Type B pancreatic cell (in vitro differentiated cells): ENCODE results near the gene NEURL1B. TPM values are rescaled to one million over a fixed set of nuclear protein-coding genes. Genes with fewer than 3 reads are reported as not detected.

Experiments used
- DNase-seq: peaks from one replicate; pipeline ENCODE4 v3.0.0; 2021; ENCODE audit warnings: mixed read lengths; ENCODE audit not compliant: unreplicated experiment; ENCODE audit errors: extremely low spot score
- H3K27ac Mint-ChIP-seq: 2 replicates; pipeline ENCODE4 v1.8.0; 2021; ENCODE audit warnings: mild to moderate bottlenecking, mixed read lengths
- H3K27me3 Mint-ChIP-seq: 2 replicates; pipeline ENCODE4 v1.8.0; 2021; ENCODE audit warnings: mixed read lengths
- H3K36me3 Mint-ChIP-seq: 2 replicates; pipeline ENCODE4 v1.8.0; 2021; ENCODE audit warnings: mixed read lengths
- H3K4me1 Mint-ChIP-seq: one replicate; pipeline ENCODE4 v1.8.0; 2021; ENCODE audit warnings: mixed read lengths; ENCODE audit not compliant: unreplicated experiment
- H3K4me3 Mint-ChIP-seq: 2 replicates; pipeline ENCODE4 v1.8.0; 2021; ENCODE audit warnings: mild to moderate bottlenecking, mixed read lengths
- H3K9me3 Mint-ChIP-seq: 2 replicates; pipeline ENCODE4 v1.8.0; 2021; ENCODE audit warnings: mixed read lengths
- CTCF ChIP-seq: fragments of 200-600 bp; sonication (generic); conservative IDR thresholded peaks from 2 replicates; pipeline ENCODE4 v1.5.0; 2021; ENCODE audit warnings: antibody characterized with exemption, mild to moderate bottlenecking
- total RNA-seq: library from RNA; stranded (reverse); gene quantifications from 2 replicates; pipeline ENCODE4 v1.2.1, GENCODE V29; 2021; ENCODE audit warnings: low replicate concordance

Gene NEURL1B
- total RNA-seq, 1 donor from 2014 or later = 7.6 TPM

GRCh38 chr5:172692981-172693380, 51.9 kb downstream of the NEURL1B start:
- no peak for TF ChIP-seq CTCF
- peaks cover 28% of the 10 kb centered on the region for H3K4me1 Mint-ChIP-seq
- H3K4me3 Mint-ChIP-seq = no peak overlapping the region
- H3K36me3 Mint-ChIP-seq = no peaks in the 10 kb centered on the region
- DNase-seq = no peak
- H3K27ac Mint-ChIP-seq = no peak overlapping the region
- peaks cover 5% of the 10 kb centered on the region for H3K27me3 Mint-ChIP-seq
- H3K9me3 Mint-ChIP-seq = no peaks in the 10 kb centered on the region

- Mint-ChIP-seq H3K27ac (peak overlapping the region; percentile 63), H3K9me3 (no peaks in the 10 kb centered on the region), H3K27me3 (peaks cover 5% of the 10 kb centered on the region), H3K4me3 (no peak overlapping the region), H3K36me3 (no peaks in the 10 kb centered on the region), H3K4me1 (peaks cover 20% of the 10 kb centered on the region)
- TF ChIP-seq CTCF = no peak
- no peak for DNase-seq
Measured at GRCh38 chr5:172694061-172694460, 53.0 kb downstream of the NEURL1B start.

GRCh38 chr5:172694541-172694940, 53.5 kb downstream of the NEURL1B start:
- H3K9me3 Mint-ChIP-seq = no peaks in the 10 kb centered on the region
- no peak for DNase-seq
- H3K27ac Mint-ChIP-seq = no peak overlapping the region
- peaks cover 8% of the 10 kb centered on the region for H3K27me3 Mint-ChIP-seq
- no peak overlapping the region for H3K4me3 Mint-ChIP-seq
- H3K4me1 Mint-ChIP-seq = peaks cover 19% of the 10 kb centered on the region
- H3K36me3 Mint-ChIP-seq = no peaks in the 10 kb centered on the region
- TF ChIP-seq CTCF = no peak

GRCh38 chr5:172695232-172696054, 54.4 kb downstream of the NEURL1B start:
- no peaks in the 10 kb centered on the region for H3K36me3 Mint-ChIP-seq
- no peaks in the 10 kb centered on the region for H3K9me3 Mint-ChIP-seq
- no peak for TF ChIP-seq CTCF
- H3K4me3 Mint-ChIP-seq = no peak overlapping the region
- H3K27ac Mint-ChIP-seq = no peak overlapping the region
- DNase-seq = no peak
- H3K27me3 Mint-ChIP-seq = peaks cover 8% of the 10 kb centered on the region
- H3K4me1 Mint-ChIP-seq = peaks cover 25% of the 10 kb centered on the region

GRCh38 chr5:172696171-172696849, 55.2 kb downstream of the NEURL1B start:
- H3K27ac Mint-ChIP-seq = no peak overlapping the region
- peaks cover 15% of the 10 kb centered on the region for H3K27me3 Mint-ChIP-seq
- no peaks in the 10 kb centered on the region for H3K9me3 Mint-ChIP-seq
- no peak for TF ChIP-seq CTCF
- no peak for DNase-seq
- peaks cover 33% of the 10 kb centered on the region for H3K4me1 Mint-ChIP-seq
- no peaks in the 10 kb centered on the region for H3K36me3 Mint-ChIP-seq
- H3K4me3 Mint-ChIP-seq = no peak overlapping the region
